ENCODE measurements around the gene GPR137.
A peak's percentile ranks its signal among the peaks of the same experiment; 100 is the strongest.
"Not testable (repeated sequence)": the region's sequence is repeated elsewhere in the genome, so short reads cannot be mapped to it uniquely, and the experiment has no call there.

Gene GPR137

DNA sequence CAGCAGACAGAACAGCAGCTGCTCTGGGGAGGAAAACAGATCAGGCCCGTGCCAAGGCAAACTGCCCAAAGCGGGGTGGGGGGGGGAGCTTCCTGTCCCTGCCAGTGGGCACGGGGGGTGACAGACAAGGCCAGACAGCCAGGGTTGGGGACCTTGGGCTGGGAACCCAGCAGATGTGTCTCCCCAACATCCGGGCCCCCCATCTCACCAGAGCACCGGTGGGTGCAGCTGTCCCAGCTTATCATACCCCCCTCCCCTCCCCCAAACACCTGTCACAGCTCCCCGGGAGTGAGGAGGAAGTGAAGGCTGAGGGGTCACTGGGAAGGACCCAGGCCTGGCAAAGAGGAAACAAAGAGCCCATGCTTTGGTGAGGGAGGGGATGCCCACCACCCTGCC is 40.2 kb upstream of the GPR137 start:
- H3K27me3 ChIP-seq (ENCODE audit: insufficient read depth, low read length), result no peaks in the 10 kb centered on the region
- peaks cover 43% of the 10 kb centered on the region for H3K4me1 ChIP-seq (ENCODE audit: insufficient read depth, low read length)
- no peaks in the 10 kb centered on the region for H3K9me3 ChIP-seq (ENCODE audit: low read length)
- H2AFZ ChIP-seq (ENCODE audit: low read depth, low read length), result no peak overlapping the region
- peak overlapping the region; percentile 85 for H3K4me3 ChIP-seq (ENCODE audit: low read length)
- peaks cover 15% of the 10 kb centered on the region for H3K36me3 ChIP-seq (ENCODE audit: insufficient read depth, low read length)

DNA sequence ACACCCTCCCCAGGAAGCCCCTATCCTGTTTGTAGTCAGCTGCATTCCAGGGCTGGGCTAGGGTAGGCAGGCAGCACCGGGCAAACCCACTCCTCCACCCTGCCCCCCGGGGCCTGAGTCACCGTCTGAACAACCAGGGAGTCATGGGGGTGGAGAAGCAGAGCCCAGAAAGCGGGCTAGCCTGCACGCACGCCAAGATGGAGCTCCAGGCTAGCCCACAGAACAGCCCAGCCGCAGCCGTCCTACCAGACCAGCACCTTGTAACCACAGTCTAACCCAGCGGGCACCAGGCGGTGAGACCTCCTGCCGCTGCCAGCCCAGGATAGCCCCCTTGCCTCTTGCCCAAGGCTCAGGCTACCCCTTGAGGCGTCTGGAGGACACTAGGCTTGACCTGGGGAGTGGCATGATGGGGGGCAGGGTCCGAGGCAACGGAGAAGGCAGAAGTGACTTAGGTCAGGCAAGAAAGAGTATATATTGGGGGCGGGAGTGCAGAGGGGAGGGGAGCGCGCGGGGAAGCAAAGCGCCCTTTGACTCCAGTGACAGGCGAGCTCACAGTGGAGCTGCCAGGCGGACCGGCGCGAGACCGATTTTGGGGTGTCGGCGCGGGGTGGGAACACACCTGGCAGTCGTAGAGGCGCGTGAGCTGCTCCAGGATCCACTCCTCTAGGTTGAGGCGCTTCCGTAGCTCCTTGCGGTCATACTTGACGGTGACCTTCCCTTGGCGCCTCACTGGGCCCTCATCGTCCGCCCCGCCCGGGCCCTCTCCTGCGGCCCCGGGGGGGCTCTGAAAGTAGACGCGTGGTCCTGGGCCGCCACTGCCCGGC is 39.6 kb upstream of the GPR137 start:
- H3K4me1 ChIP-seq (ENCODE audit: insufficient read depth, low read length), result peaks cover 47% of the 10 kb centered on the region
- peak overlapping the region; percentile 85 for H3K4me3 ChIP-seq (ENCODE audit: low read length)
- no peaks in the 10 kb centered on the region for H3K27me3 ChIP-seq (ENCODE audit: insufficient read depth, low read length)
- no peaks in the 10 kb centered on the region for H3K9me3 ChIP-seq (ENCODE audit: low read length)
- peaks cover 15% of the 10 kb centered on the region for H3K36me3 ChIP-seq (ENCODE audit: insufficient read depth, low read length)
- no peak overlapping the region for H2AFZ ChIP-seq (ENCODE audit: low read depth, low read length)

DNA sequence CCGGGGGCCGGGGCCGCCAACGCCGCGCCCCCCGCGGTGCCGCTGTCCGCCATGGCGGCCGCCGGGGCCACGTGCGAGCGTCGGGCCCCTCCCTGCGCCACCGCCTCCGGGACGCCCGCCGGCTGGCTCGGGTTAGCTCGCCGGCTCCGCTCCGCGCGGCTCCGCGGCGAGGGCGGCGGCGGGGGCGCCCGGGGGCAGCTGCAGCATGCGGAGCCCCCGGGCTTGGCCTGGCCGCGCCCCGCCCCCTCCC is 39.1 kb upstream of the GPR137 start:
- not testable (repeated sequence) for H3K9me3 ChIP-seq (ENCODE audit: low read length); H3K27me3 ChIP-seq (ENCODE audit: insufficient read depth, low read length); H2AFZ ChIP-seq (ENCODE audit: low read depth, low read length)
- Histone ChIP-seq H3K36me3 (ENCODE audit: insufficient read depth, low read length) (peaks cover 15% of the 10 kb centered on the region), H3K4me3 (ENCODE audit: low read length) (peak overlapping the region; percentile 85), H3K4me1 (ENCODE audit: insufficient read depth, low read length) (peaks cover 48% of the 10 kb centered on the region)

DNA sequence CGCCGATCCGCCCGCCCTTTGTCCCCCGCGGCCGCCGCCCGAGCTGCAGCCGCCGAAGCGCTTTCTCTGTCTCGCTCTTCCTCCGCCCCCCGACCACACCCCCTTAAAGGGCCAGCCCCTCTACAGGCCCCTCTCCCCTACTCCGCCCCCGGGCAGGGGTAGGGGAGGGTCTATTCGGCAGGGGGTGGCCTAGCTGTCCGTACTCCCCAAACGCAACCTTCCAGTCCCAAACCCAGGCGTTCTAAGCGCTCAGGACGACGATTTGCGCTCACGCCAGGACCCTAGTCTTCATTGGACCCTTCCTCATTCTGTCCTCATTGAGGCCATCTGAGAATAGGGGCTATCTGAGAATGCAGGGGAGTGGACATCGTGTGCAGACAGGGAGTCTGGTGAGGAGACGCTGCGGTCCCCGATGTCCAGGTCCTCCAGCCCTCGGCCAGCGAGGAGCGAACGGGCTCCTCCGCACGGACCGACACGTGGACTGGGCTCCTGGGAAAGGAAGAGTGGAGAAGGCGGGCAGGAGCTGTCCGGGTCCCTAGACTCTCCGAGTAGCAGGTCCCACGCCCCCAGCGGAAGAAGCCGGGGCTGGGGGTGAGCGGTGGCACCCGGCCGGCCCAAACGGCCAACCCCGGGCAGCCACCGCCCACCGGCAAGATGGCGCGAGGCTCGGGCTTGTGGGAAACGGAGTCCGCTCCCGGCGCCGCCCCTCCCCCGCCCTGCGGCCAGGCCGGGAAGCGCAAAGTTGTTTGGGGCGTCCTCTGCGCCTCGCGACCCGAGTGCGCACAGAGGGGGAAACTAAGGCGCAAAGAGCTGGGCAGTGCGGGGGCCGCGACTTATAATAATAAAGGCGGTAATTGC is 38.5 kb upstream of the GPR137 start, which contains the start of gene PPP1R14B:
TSS of gene PPP1R14B (minus strand) at position 73 of the 858 bp plus-strand sequence. CDS start 270 bp downstream, outside the sequence.
- H3K27me3 ChIP-seq (ENCODE audit: insufficient read depth, low read length), result no peaks in the 10 kb centered on the region
- peaks cover 51% of the 10 kb centered on the region for H3K4me1 ChIP-seq (ENCODE audit: insufficient read depth, low read length)
- peak within 1 kb of the TSS; percentile 32 for H2AFZ ChIP-seq (ENCODE audit: low read depth, low read length)
- peak within 1 kb of the TSS; percentile 85 for H3K4me3 ChIP-seq (ENCODE audit: low read length)
- H3K9me3 ChIP-seq (ENCODE audit: low read length), result no peaks in the 10 kb centered on the region
- H3K36me3 ChIP-seq (ENCODE audit: insufficient read depth, low read length), result peaks cover 15% of the 10 kb centered on the region

DNA sequence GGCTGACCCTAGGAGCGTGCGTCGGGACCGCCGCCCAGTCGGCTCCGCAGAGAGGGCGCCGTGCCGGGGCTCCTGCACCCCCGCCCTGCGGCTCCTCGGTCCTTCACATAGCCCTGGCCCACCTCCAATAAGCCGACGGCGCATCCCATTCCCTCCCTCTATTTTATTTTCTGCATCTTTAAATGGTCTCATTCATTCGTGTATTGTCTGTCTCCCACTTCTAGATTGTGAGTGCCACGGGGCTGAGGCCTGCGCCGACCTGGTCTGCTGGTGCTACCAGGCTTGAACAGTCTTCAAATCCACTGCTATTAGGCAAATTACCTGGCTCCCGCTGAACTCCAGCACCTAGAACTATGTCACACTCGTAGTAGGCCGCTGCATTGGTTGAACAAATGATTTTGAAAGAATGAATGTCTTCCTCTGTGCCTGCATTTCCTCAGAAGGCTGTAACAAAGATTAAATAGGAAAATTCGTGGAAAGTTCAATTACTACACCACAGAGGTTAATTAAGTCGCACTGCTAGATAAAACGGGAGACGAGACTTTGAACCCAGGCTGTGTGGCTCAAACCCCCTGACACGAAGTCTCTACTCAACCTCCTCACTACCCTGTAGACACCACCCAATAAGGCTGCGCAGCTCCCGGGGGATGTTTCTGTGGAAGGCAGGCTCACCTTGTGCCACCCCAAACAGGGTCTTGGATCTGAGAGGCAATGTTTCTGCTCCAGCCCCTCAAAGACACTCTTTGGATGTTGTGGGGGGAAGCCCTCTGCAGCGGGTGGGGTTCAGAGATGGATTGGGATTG is 37.7 kb upstream of the GPR137 start:
- Histone ChIP-seq H3K27me3 (ENCODE audit: insufficient read depth, low read length) (no peaks in the 10 kb centered on the region), H3K9me3 (ENCODE audit: low read length) (no peaks in the 10 kb centered on the region), H3K4me3 (ENCODE audit: low read length) (peak overlapping the region; percentile 68), H3K36me3 (ENCODE audit: insufficient read depth, low read length) (peaks cover 14% of the 10 kb centered on the region), H2AFZ (ENCODE audit: low read depth, low read length) (peak overlapping the region; percentile 32), H3K4me1 (ENCODE audit: insufficient read depth, low read length) (peaks cover 48% of the 10 kb centered on the region)

DNA sequence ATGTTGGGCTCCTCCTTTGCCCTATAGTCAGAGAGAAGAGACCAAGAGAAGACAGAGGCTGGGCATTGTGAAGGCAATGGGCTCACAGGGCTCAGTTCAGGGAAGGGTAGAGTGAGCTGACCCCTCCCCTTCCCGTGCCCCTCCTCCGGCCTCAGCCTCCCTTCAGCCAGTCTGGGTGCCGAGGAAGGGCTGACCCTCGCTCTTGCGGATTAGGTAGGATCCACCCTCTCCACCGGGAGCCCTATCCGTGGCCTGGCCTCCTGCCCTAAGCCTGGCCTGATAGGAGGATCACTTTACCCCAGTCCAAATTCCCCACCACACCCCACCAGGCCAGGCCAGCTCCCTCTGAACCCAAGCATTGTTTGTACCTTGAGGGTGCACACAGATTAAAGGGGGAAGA is 37.1 kb upstream of the GPR137 start:
- no peak overlapping the region for H3K4me3 ChIP-seq (ENCODE audit: low read length)
- H3K36me3 ChIP-seq (ENCODE audit: insufficient read depth, low read length), result peaks cover 7% of the 10 kb centered on the region
- H3K27me3 ChIP-seq (ENCODE audit: insufficient read depth, low read length), result no peaks in the 10 kb centered on the region
- no peaks in the 10 kb centered on the region for H3K9me3 ChIP-seq (ENCODE audit: low read length)
- H2AFZ ChIP-seq (ENCODE audit: low read depth, low read length), result no peak overlapping the region
- peaks cover 46% of the 10 kb centered on the region for H3K4me1 ChIP-seq (ENCODE audit: insufficient read depth, low read length)

DNA sequence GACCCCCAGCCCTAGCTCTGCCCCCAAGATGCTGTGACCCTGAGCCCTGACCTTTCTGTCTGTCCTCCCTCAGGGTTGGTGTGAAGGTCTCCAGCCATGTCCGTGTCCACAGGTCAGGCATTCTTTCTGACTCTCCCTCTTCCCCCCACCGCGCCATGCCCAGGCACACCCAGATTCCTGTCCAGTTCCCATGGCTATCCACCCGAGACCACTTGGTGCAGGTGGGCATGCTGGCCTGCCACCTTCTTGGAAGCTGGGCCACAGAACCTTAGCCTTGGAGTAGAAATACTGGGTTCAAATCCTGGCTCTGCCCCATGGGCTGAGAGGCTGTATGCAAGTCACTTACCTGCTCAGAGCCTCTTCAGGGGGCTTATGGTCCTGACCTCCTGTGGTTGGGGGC is 36.6 kb upstream of the GPR137 start:
- Histone ChIP-seq H3K4me3 (ENCODE audit: low read length) (no peak overlapping the region), H3K27me3 (ENCODE audit: insufficient read depth, low read length) (no peaks in the 10 kb centered on the region)

DNA sequence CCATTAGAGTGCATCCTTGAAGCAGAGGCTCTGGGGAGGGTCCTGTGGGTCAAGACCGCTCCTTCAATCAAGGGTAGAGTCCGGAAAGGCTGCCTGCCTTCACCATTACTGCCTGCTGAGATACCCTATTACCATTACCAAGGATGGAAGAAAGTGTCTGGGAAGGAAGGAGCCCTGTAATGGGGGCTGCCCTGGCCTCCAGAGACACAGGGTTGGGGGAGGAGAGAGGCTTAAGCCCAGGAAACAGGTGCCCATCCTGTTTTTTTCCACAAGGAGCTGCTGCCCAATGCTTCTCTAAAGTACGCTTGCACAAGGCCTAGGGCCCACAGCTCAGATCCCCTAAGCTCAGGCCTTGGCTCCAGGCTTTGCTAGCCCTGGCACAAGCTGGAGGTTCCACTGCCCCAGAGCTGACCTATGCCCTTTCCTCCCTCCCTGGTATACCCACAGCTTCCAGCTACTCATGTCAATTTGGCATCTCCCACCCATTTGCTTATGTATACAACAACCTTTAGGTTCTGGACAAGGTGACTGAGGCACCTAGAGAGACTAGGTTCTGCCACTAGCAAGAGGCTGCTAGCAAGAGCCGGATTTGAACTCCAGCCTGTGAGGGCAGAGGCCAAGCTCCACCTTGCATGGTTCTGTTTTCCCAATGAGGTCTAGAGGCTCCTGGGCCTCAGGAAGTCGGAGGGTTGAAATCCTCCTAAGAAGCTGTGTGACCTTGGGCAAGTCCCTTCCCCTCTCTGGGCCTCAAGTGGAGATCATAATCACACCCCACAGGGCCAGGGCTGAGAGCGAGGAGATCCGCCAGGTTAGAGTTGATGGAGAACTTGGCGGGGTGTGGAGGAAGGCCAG is 35.9 kb upstream of the GPR137 start:
- no peaks in the 10 kb centered on the region for H3K27me3 ChIP-seq (ENCODE audit: insufficient read depth, low read length)
- peaks cover 46% of the 10 kb centered on the region for H3K4me1 ChIP-seq (ENCODE audit: insufficient read depth, low read length)
- no peaks in the 10 kb centered on the region for H3K9me3 ChIP-seq (ENCODE audit: low read length)
- no peak overlapping the region for H2AFZ ChIP-seq (ENCODE audit: low read depth, low read length)
- no peak overlapping the region for H3K4me3 ChIP-seq (ENCODE audit: low read length)
- H3K36me3 ChIP-seq (ENCODE audit: insufficient read depth, low read length), result no peaks in the 10 kb centered on the region

More for the DNA sequence above, 36.6 kb upstream of the GPR137 start:
- peaks cover 3% of the 10 kb centered on the region for H3K36me3 ChIP-seq (ENCODE audit: insufficient read depth, low read length)
- H3K9me3 ChIP-seq (ENCODE audit: low read length), result no peaks in the 10 kb centered on the region
- H2AFZ ChIP-seq (ENCODE audit: low read depth, low read length), result no peak overlapping the region
- H3K4me1 ChIP-seq (ENCODE audit: insufficient read depth, low read length), result peaks cover 46% of the 10 kb centered on the region

DNA sequence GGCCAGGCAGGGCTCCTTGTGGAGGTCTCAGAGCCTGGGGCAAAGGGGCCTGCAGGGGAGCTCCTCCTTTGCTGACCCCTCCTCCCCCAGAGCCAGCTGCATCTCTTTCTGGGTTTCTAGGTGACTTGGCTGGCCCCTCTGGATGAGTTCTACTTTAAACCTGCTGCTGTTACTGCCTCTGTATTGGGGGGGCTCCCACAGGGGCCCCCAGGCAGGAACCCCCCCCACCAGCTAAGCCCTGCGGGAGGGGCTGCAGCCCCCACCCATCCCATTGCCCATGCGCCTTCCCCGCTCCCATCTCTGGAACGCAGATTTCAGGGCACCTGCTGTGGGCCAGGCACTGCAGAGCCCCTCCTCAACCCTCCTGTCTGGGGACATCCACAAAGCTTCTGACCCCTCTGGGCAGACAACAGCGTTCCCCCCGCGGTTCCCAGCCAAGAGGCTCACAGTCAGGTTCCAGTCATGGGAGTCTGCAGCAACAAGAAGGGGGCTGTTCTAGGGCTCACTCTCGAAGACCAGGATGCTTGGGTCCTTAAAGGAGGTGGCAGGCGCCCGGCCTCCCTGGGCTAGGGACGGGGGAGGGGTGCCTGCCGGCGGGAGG is 35.1 kb upstream of the GPR137 start:
- no peaks in the 10 kb centered on the region for H3K36me3 ChIP-seq (ENCODE audit: insufficient read depth, low read length)
- H2AFZ ChIP-seq (ENCODE audit: low read depth, low read length), result peak overlapping the region; percentile 71
- H3K4me3 ChIP-seq (ENCODE audit: low read length), result peak overlapping the region; percentile 55

DNA sequence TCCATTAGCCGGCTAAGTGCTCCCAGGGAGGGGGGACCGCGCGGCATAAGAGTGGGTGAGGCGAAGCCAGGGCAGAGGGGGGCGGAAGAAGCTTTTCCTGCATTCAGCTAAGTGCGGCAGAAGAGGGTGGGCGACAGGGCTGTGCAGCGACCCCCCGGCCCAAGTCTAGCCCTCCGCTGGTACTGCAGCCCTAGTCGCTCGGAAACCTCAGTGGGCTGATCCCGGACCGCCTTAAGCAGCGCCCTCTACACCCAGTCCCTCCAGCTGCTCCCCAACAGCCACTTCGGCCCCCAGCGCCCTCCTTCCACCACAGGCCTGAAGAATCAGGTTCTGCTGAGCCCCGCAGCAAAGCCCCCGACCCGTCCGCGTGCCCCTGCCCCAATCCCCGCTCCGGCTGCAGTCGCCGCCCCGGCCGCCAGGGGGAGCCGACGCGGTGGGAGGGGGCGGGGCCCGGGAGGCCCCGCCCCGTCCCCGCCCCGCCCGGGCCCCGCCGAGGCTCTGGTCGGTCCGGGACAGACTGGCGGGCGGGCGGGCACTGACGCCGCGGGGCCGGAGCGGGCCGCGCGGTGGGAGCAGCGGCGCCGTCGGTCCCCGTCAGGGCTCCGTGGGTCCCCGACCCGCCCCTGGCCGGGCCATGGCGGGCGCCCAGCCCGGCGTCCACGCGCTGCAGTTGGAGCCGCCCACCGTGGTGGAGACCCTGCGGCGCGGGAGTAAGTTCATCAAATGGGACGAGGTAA is 34.5 kb upstream of the GPR137 start, which contains the start of gene PLCB3:
TSS of gene PLCB3 (plus strand) at position 515 of the 737 bp plus-strand sequence. CDS start at position 635, 120 bp downstream.
- peak within 1 kb of the TSS; percentile 71 for H2AFZ ChIP-seq (ENCODE audit: low read depth, low read length)
- H3K9me3 ChIP-seq (ENCODE audit: low read length), result no peaks in the 10 kb centered on the region
- H3K36me3 ChIP-seq (ENCODE audit: insufficient read depth, low read length), result peaks cover 6% of the 10 kb centered on the region
- H3K4me3 ChIP-seq (ENCODE audit: low read length), result peak within 1 kb of the TSS; percentile 55
- peaks cover 36% of the 10 kb centered on the region for H3K4me1 ChIP-seq (ENCODE audit: insufficient read depth, low read length)
- H3K27me3 ChIP-seq (ENCODE audit: insufficient read depth, low read length), result no peaks in the 10 kb centered on the region

More for the DNA sequence above, 35.1 kb upstream of the GPR137 start:
- Histone ChIP-seq H3K27me3 (ENCODE audit: insufficient read depth, low read length) (no peaks in the 10 kb centered on the region), H3K4me1 (ENCODE audit: insufficient read depth, low read length) (peaks cover 39% of the 10 kb centered on the region), H3K9me3 (ENCODE audit: low read length) (no peaks in the 10 kb centered on the region)

DNA sequence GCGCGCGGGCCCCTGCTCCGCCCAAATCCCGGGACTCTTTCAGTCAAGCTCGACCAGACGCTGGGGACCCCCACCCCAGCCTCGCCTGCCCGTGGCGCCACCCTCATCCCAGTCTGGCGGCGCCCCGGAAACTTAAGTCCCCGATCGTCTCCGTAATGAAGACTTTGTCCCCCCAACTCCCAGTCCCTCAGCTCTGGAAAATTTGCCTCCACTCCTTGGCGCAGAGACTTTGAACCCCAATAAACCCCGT is 34.0 kb upstream of the GPR137 start:
- peak overlapping the region; percentile 69 for H2AFZ ChIP-seq (ENCODE audit: low read depth, low read length)
- H3K36me3 ChIP-seq (ENCODE audit: insufficient read depth, low read length), result peaks cover 11% of the 10 kb centered on the region
- peak overlapping the region; percentile 55 for H3K4me3 ChIP-seq (ENCODE audit: low read length)
- no peaks in the 10 kb centered on the region for H3K27me3 ChIP-seq (ENCODE audit: insufficient read depth, low read length)
- H3K9me3 ChIP-seq (ENCODE audit: low read length), result no peaks in the 10 kb centered on the region
- H3K4me1 ChIP-seq (ENCODE audit: insufficient read depth, low read length), result peaks cover 36% of the 10 kb centered on the region

Measured in neuron (in vitro differentiated cells).